ENCODE results near the gene OGG1.

Gene OGG1

GRCh38 chr3:9779075-9779593, 29.4 kb downstream of the OGG1 start:
- in situ Hi-C loops (cut with HindIII; ENCODE audit: low pct_ligation_motif_present, low pct_unique_long_range_greater_than_20kb, low sequenced_read_pairs) = no loop called here
- no peak for DNase-seq

GRCh38 chr3:9779721-9780457, 30.1 kb downstream of the OGG1 start:
- in situ Hi-C loops (cut with HindIII; ENCODE audit: low pct_ligation_motif_present, low pct_unique_long_range_greater_than_20kb, low sequenced_read_pairs) = no loop called here
- peak; percentile 10 for DNase-seq

- in situ Hi-C loops (cut with HindIII; ENCODE audit: low pct_ligation_motif_present, low pct_unique_long_range_greater_than_20kb, low sequenced_read_pairs) = no loop called here
- peak; percentile 82 for DNase-seq
Measured at GRCh38 chr3:9780458-9780812, 30.7 kb downstream of the OGG1 start.

- DNase-seq = no peak
- in situ Hi-C loops (cut with HindIII; ENCODE audit: low pct_ligation_motif_present, low pct_unique_long_range_greater_than_20kb, low sequenced_read_pairs) = no loop called here
Measured at GRCh38 chr3:9780910-9781309, 31.2 kb downstream of the OGG1 start.

- in situ Hi-C loops (cut with HindIII; ENCODE audit: low pct_ligation_motif_present, low pct_unique_long_range_greater_than_20kb, low sequenced_read_pairs) = no loop called here
- DNase-seq = no peak
Measured at GRCh38 chr3:9781551-9781950, 31.8 kb downstream of the OGG1 start.

GRCh38 chr3:9781978-9782603, 32.3 kb downstream of the OGG1 start:
- in situ Hi-C loops (cut with HindIII; ENCODE audit: low pct_ligation_motif_present, low pct_unique_long_range_greater_than_20kb, low sequenced_read_pairs) = no loop called here

GRCh38 chr3:9782770-9783169, 33.0 kb downstream of the OGG1 start:
- in situ Hi-C loops (cut with HindIII; ENCODE audit: low pct_ligation_motif_present, low pct_unique_long_range_greater_than_20kb, low sequenced_read_pairs) = no loop called here

More at GRCh38 chr3:9781978-9782603, 32.3 kb downstream of the OGG1 start:
- no peak for DNase-seq

GRCh38 chr3:9783954-9784353, 34.2 kb downstream of the OGG1 start:
- in situ Hi-C loops (cut with HindIII; ENCODE audit: low pct_ligation_motif_present, low pct_unique_long_range_greater_than_20kb, low sequenced_read_pairs) = no loop called here
- DNase-seq = no peak

More at GRCh38 chr3:9782770-9783169, 33.0 kb downstream of the OGG1 start:
- no peak for DNase-seq

GRCh38 chr3:9784965-9785364, 35.2 kb downstream of the OGG1 start:
- DNase-seq = no peak
- in situ Hi-C loops (cut with HindIII; ENCODE audit: low pct_ligation_motif_present, low pct_unique_long_range_greater_than_20kb, low sequenced_read_pairs) = no loop called here

- DNase-seq = no peak
- in situ Hi-C loops (cut with HindIII; ENCODE audit: low pct_ligation_motif_present, low pct_unique_long_range_greater_than_20kb, low sequenced_read_pairs) = no loop called here
Measured at GRCh38 chr3:9785602-9786001, 35.9 kb downstream of the OGG1 start.

- DNase-seq = no peak
Measured at GRCh38 chr3:9786209-9786739, 36.5 kb downstream of the OGG1 start.

GRCh38 chr3:9786825-9787669, 37.3 kb downstream of the OGG1 start:
- in situ Hi-C loops (cut with HindIII; ENCODE audit: low pct_ligation_motif_present, low pct_unique_long_range_greater_than_20kb, low sequenced_read_pairs) = no loop called here
- DNase-seq = no peak

More at GRCh38 chr3:9786209-9786739, 36.5 kb downstream of the OGG1 start:
- in situ Hi-C loops (cut with HindIII; ENCODE audit: low pct_ligation_motif_present, low pct_unique_long_range_greater_than_20kb, low sequenced_read_pairs) = no loop called here

GRCh38 chr3:9787714-9788113, 38.0 kb downstream of the OGG1 start:
- no peak for DNase-seq
- in situ Hi-C loops (cut with HindIII; ENCODE audit: low pct_ligation_motif_present, low pct_unique_long_range_greater_than_20kb, low sequenced_read_pairs) = no loop called here

GRCh38 chr3:9791127-9791526, 41.4 kb downstream of the OGG1 start:
- in situ Hi-C loops (cut with HindIII; ENCODE audit: low pct_ligation_motif_present, low pct_unique_long_range_greater_than_20kb, low sequenced_read_pairs) = no loop called here

GRCh38 chr3:9791790-9792404, 42.1 kb downstream of the OGG1 start:
- DNase-seq = no peak
- in situ Hi-C loops (cut with HindIII; ENCODE audit: low pct_ligation_motif_present, low pct_unique_long_range_greater_than_20kb, low sequenced_read_pairs) = no loop called here

More at GRCh38 chr3:9791127-9791526, 41.4 kb downstream of the OGG1 start:
- DNase-seq = no peak

GRCh38 chr3:9792405-9793160, 42.8 kb downstream of the OGG1 start, which contains the start of the genes ARPC4 and TADA3:
Gene ARPC4, plus strand, starts transcription at chr3:9793082. Its CDS starts 40 bp downstream, at chr3:9793122.
Gene TADA3, minus strand, starts transcription at chr3:9792473. Its CDS starts 1,007 bp downstream, at chr3:9791466.
- DNase-seq = peak; percentile 89
- in situ Hi-C loops (cut with HindIII; ENCODE audit: low pct_ligation_motif_present, low pct_unique_long_range_greater_than_20kb, low sequenced_read_pairs) = no loop called here

- DNase-seq = peak; percentile 48
- in situ Hi-C loops (cut with HindIII; ENCODE audit: low pct_ligation_motif_present, low pct_unique_long_range_greater_than_20kb, low sequenced_read_pairs) = no loop called here
Measured at GRCh38 chr3:9793161-9793781, 43.5 kb downstream of the OGG1 start.

Data from ACHN (cell line).